GM18507 (cell line): ENCODE results near the gene TMEM18.
A peak's percentile ranks its signal among the peaks of the same experiment; 100 is the strongest.
"Not testable (repeated sequence)": the region's sequence is repeated elsewhere in the genome, so short reads cannot be mapped to it uniquely, and the experiment has no call there.

Experiments
- DNase-seq: peaks from one replicate; pipeline ENCODE4 v3.0.0; 2011; ENCODE audit warnings: low read depth; ENCODE audit not compliant: insufficient read length; ENCODE audit errors: extremely low spot score
- FAIRE-seq: peaks from 2 replicates; lab custom pipeline; 2011; peaks lifted over from hg19 to GRCh38; lab: Jason Lieb, UNC

Gene TMEM18

DNA sequence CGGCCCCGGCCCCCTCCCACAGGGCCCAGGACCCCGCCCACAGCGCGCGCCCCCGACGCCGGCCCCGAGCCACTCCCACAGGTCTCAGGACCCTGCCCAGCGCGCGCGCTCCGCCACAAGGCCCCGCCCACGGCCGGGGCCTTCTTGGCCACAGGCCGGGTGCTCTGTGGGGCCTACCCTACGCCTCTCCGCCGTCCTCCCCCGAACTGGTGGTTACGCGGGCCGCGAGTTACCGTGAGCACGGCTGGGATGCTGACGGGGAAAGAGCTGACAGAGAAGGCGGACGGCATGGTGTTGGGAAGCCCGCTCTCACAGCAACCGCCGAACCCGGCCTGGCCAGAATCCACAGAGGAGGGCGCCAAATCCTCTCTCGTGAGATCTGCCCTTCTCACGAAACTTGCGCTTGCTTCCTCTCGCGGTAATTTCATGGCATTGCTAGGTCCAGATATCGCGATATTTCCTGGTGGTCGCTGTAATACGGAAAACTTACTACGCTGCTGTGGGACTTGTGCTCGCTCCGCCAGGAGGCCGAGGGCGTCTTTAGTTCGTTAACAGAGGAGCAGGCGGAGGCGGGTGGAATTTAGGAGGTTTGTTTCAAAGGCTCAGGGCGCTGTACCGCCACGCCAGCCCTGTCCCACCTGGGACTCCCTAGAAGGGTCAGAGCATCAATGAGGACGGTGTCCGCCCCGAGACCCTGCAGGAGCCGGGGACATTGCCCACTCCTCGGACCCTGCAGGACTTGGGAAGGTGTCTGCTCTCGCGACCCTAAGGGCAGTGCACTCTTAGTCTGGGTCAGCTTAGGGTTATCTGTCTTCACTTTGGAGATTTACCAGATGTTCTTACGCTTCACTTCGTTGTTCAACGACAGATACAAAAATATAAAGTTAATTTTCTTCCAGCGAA is at the start of gene TMEM18:
TMEM18 (minus strand) TSS at position 351 of the 903 bp plus-strand sequence; CDS start at position 290, 61 bp downstream.
- DNase-seq (peak; percentile 70), FAIRE-seq (no peak)

DNA sequence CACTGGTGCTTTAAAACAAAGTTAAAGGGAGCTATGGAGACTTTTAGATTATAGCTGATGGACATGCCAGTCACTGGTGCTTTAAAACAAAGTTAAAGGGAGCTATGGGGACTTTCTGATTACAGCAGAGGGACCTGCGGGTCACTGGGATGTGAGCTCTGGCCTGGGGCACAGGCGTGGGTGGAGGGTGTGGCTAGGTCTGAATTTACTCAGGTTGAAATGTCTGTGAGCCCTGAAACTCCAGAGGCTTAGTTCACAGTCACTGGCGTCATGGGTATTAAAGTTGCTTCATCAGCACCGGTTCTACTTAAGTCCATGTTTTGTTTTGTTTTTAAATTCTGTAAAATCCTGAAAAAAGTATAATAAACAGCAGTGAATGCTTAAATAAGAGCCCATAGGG is 49.0 kb upstream of the TMEM18 start:
- FAIRE-seq (peak; percentile 82), DNase-seq (no peak)

DNA sequence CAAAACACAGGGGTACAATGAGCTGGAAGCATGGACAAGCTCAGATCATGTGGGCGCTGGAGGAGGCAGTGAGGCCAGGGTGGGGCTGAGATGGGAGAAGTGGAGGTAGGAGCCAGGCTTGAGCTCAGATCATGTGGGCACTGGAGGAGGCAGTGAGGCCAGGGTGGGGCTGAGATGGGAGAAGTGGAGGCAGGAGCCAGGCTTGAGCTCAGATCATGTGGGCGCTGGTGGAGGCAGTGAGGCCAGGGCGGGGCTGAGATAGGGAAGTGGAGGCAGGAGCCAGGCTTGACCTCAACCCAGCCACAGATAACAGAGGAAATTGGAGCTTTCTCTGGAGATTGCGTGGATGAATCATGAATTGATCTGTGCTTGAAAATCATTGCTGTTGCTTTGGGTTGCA is 48.3 kb upstream of the TMEM18 start:
- no peak for FAIRE-seq

DNA sequence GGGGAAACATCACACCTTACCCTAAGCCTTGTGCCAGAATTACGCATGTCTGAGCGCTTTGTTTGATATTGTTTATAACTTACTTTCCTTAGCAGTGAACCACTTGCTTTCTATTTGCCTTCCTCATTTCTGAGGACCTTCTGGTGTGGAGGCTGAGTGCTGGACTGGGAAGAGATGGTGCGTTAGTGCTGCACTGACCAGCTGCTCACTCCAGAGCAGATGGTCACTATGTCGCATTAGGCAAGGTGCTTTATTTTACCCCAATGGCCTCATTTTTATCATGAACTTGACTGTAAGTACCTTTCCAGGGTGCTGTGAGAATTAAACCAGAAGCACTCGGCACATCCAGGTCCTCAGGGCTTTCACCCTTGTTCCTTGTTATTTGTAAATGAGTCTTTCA is 46.6 kb upstream of the TMEM18 start:
- no peak for FAIRE-seq
- no peak for DNase-seq

More for the DNA sequence above, 48.3 kb upstream of the TMEM18 start:
- no peak for DNase-seq

DNA sequence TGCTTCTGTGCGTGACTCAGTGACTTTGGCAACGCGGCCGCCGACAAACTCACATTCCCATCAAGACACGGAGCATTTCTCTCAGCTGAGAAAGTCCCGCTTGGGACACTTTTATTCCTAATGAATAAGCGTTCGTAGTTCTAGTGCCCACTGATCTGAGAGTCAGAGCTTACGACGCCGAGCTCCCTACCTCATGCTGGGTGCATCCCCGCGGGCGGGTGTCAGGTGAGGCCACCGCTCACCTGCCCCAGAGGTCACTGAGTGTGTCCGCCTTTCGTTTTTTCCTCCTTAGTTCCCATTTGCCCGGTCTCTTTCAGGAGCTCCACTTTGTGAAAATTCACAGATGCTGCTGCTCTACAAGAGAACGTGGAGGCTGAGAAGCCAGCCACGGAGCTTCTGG is 43.6 kb upstream of the TMEM18 start:
- FAIRE-seq (no peak), DNase-seq (no peak)

DNA sequence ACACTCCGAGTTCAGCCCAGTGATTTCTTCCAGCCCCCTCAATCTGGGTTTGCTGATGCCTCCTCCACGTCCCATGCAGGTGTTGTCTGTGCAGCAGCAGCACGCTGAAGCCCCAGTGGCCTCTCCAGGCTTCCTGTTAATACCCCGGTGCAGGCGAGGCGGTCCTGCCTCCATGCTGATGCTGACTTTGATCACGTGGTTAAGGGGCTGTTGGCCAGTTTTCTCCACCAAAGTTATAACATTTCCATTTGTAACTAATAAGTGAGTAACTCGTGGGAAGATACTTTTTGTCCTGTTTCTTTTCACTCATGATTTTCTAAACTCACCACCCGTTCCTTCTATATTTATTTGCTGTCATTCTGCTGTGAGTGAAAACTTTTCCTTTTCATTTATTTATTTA is 42.5 kb upstream of the TMEM18 start:
- no peak for DNase-seq
- no peak for FAIRE-seq

DNA sequence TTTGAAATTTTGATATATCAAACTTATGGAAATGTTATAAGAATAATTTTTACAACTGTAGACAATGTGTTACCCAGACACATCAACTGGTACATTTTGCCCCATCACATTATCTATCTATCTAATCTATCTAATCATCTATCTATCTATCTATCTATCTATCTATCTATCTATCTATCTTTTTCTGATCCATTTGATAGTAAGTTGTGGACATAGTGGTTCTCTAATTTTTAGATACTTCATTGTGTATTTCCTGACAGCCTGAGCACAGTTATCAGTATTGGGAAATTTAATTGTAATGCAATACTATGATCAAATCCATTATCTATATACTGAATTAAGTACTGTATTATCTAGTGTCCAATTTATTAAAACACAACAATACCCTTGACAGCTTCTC is 42.0 kb upstream of the TMEM18 start:
- DNase-seq: no peak
- FAIRE-seq: no peak

DNA sequence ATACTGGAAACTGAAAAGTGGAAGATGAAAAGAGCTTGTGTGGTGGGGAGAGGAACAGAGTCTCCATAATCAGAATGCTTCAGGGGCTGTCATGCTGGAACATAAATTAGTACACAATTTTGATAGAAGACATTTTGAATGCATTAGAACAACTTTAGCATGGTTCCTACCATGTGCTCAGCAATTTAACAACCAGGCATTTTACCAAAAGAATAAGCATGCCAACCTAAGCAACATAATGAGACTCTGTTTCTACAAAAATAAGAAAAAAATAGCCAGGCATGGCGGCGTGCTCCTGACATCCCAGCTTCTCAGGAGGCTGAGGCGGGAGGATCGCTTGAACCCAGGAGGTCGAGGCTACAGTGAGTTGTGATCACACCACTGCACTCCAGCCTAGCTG is 40.5 kb upstream of the TMEM18 start:
- no peak for DNase-seq

DNA sequence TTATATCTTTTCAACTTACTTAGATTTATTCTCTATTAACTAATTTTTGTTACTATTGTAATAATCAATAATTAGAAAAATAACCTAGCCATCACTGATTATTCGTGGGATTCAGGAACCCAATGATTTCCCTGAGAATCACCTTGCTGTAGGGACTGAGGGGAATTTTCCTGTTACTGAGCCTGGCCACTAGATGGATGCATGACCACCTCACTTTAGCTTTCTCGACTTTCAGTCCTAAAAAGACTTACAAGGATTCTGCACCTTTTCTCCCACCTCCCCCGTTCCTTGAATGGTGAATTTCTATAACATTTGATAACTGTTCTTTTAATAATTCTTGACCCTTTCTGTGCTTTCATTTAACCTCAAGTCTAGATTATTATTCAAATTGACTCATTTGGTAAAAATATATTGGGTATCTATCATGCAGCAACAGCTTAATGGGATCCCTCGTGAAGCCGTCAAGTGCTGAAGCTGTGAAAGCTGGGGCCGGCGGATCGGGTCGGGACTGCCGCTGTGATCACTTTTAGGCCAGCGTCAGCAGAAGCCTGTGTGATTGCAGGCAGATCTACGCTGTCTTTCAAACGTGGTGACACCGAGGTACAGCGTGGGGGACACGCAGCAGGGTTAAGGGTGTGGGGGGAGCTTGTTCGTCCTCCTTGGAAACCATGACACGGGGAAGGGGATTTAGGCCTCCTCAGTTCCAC is 38.8 kb upstream of the TMEM18 start:
- FAIRE-seq (no peak), DNase-seq (no peak)

More for the DNA sequence above, 40.5 kb upstream of the TMEM18 start:
- no peak for FAIRE-seq

DNA sequence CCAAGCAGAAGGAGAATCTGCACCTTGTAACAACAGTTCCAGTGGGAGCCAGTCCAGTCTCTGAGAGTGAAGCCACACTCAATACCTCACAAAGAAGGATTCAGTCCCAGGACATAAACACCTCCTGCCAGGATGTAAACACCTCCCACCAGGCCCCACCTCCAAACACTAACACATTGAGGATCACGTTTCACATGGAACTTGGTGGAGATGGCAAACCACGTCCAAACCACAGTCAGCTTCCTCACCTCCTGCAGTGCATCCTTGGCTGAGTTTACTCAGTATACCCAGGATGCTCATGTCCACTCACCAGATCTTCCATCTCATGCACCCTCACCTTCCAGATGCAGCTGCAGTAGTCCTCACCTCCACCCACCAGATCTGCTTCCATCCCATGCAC is 37.8 kb upstream of the TMEM18 start:
- FAIRE-seq (no peak), DNase-seq (no peak)

DNA sequence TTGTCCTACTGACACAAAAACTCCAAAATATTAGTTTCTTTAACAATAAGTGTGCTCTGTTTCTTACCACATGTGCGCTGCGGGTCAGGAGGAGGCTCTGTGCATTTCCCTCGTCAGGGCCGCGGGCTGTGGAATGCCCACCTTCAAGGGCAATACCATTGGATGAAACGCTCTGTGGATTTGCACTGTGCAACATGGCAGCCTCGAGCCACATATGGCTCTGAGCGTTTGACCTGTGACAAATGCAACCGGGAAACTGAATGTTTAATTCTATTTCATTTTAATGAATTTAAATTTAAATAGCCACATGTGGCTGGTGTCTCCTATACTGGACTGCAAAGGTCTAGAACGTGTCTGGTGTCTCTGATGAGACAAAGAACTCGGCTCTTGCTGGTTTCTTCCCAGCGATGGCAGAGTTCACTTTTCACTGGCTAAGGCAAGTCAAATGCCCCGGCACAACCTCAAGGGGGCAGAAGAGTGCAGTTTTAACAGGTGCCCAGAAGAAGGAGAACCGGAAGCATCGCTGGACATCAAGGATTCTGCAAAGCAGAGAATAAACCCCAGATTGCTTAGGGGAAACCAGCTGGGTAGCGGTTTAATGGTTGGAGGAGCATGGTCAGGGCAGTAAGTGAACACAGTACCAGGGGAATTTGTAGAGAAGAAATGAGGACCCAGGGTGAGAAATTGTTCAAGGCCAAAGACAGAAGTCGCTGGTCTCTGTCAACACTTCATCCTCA is 37.0 kb upstream of the TMEM18 start:
- DNase-seq (peak; percentile 54), FAIRE-seq (peak; percentile 96)

DNA sequence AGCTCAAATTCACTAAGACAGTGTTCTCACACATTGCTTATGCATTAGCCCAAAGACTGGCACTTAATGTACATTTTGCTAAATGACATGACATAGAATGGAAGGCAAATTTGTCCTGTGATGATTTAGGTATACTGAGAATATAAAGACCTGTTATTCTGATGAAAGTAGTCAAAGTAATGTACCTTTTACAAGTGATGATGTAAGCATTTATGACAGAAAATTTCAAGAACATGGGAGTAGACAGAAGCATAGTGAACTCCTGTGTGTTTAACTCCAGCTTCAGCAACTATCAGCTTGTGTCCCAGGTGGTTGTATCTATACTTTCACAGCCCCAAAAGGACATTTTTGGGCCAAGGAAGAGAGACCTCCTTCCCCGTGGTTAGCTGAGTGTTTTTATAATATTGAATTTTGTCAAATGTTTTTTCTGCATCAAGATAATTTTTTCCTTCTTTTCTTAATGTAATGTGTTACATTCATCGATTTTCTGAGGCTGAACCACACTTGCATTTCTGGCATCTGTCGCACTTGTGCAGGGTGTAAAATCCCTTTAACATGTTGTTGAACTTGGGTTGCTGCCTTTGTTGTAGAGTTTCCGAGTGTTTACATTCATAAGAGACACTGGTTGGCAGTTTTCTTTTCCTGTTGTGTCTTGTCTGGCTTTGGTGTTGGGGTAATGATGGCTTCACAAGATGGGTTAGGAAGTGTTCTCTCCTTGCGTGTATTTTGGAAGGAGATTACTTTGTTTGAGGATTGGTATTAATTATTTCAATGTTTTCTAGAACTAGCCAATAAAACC is 33.9 kb upstream of the TMEM18 start:
- FAIRE-seq (no peak), DNase-seq (no peak)

DNA sequence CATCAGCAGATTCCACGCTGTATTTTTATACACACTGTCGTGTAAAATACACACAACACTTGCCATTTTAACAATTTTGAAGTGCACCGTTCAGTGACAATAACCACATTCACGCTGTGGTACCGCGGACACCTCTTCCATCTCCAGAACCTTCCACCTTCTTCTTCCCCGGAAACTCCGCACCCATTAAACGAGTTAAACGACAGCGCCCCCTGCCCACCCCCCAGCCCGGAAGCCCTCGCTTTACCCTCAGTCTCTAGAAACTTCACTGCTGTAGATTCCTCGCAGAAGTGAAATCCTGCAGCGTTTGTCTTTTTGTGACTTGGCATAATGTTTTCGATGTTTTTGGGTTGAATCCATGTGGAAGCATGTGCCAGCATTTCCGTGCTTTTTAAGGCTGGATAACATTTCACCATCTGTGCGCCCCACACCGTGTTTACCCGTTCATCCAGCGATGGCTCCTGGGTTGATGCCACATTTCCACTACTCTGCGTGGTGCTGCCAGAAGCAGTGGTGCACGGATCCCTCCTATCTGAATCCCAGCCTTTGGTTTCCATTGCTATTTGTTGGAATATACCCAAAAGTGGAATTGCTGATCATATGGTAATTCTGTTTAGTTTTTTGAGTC is 32.0 kb upstream of the TMEM18 start:
- DNase-seq: no peak
- no peak for FAIRE-seq

DNA sequence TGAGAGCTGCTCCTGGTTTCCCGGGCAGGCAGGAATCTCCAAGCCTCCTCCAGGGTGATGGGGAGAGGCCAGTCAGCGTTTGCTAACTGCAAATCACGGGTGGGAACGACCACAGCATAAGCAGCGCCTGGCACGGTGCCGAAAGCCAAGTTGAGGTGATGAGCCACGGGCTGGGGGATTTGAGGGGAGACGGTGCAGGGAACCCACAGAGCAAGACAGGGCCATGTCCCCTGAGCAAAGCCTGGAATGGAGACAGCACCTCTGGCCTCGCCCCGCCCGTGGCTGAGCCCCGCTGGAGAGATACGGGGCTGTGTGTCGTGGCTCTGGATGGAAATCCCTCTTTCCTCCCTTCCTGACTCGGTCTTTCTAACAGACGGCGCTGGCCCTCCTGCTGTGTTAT is 31.5 kb upstream of the TMEM18 start:
- DNase-seq (no peak), FAIRE-seq (no peak)

DNA sequence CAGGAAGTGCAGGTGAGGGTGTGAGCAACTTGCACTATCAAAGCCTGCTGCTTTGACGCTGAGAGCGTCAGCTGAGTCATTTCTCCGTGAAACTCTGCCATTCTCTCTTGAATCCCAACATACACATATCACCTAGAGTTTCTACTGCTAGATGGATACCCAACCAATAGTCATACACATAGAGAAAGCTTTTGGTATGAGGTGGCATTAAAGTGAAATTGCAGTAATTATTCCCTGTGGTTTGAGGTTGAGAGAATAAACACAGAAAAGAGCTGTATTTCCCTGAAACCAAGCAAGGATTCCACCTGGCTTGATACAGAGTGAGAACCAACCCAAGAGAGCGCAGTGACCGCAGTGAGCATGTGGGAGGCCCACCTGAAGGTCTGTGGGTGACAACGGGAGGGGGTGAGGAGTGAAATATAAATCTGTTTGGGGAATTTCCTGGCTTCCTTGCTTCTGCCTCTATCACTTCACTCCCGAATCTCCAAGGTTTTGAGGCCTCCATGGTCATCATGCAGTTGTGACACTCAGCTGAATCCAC is 28.8 kb upstream of the TMEM18 start:
- no peak for FAIRE-seq
- DNase-seq: peak; percentile 40

DNA sequence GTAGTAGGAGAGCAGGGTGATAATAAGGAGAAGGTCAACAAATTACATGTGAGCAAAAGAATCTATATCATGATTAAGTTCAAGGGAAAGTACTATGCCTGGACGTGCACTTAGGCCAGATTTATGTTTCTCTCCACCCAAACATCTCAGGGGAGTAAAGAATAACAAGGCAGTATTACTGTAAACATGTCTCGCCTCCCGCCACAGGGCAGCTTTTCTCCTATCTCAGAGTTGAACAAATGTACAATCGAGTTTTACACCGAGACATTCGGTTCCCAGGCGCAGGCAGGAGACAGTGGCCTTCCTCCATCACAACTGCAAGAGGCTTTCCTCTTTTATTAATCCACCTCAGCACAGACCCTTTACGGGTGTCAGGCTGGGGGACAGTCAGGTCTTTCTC is 25.6 kb upstream of the TMEM18 start:
- not testable (repeated sequence) for DNase-seq

DNA sequence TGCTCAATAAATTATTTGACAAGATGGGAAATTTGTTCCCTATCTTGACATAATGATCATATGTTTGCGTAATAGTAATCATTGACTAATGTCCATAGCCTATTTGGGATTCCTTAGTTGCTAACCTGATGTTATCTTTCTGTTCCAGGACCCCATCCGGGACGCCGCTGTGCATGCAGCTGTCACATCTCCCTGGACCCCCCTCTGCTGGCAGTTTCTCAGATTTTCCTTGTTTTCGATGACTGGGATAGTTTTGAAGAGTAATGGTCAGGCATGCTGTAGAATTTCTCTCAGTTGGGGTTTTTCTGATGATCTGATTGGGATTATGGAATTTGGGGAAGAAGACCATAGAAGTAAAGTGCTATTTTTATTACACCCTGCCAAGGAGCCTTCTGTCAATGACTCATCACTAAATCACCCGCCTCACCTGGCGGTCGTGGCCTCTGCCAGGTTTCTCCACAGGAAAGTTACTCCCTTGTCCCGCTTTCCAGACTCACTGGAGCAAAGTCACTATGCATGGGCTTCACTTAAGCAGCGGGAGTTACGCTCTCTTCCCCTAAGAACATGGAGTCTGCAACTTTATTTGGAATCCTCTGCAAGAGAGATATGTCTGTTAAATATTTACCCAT is 19.9 kb upstream of the TMEM18 start:
- no peak for DNase-seq
- no peak for FAIRE-seq

More for the DNA sequence above, 25.6 kb upstream of the TMEM18 start:
- not testable (repeated sequence) for FAIRE-seq

DNA sequence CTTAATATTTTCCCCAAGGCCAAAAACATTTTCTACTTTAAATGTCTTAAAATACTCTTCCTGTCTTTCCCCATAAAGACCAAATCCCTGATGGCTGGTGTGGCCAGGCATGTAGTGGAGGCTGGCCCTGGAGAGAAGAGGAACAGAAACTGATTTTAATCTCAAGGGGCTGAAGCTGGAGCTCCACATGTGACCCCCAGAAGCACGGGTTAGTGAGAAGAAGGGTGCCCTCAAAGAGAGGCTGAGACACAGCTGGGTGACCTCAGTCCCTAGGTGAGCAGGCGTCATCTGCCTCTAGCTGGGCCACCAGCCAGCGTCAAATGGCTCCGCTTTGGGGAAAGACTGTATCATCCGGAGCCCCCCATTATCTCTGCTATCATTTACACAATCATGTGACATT is 19.3 kb upstream of the TMEM18 start:
- DNase-seq (no peak), FAIRE-seq (peak; percentile 75)
